GM18507 (cell line): Measurements from ENCODE around the gene RSPH9.
A peak's percentile ranks its signal among the peaks of the same experiment; 100 is the strongest.

Experiments
- DNase-seq: peaks from one replicate; pipeline ENCODE4 v3.0.0; 2011; ENCODE audit warnings: low read depth; ENCODE audit not compliant: insufficient read length; ENCODE audit errors: extremely low spot score
- FAIRE-seq: peaks from 2 replicates; lab custom pipeline; 2011; peaks lifted over from hg19 to GRCh38; lab: Jason Lieb, UNC

Gene RSPH9

GRCh38 chr6:43644940-43645612 is at the start of gene RSPH9:
Gene RSPH9, plus strand, starts transcription at chr6:43645036. Its CDS starts 63 bp downstream, at chr6:43645099.
- peak; percentile 62 for FAIRE-seq
- DNase-seq = no peak

- no peak for DNase-seq
- no peak for FAIRE-seq
Observed at GRCh38 chr6:43600595-43600994, 44.2 kb upstream of the RSPH9 start.

- FAIRE-seq (no peak), DNase-seq (no peak)
Observed at GRCh38 chr6:43604174-43604573, 40.7 kb upstream of the RSPH9 start.

GRCh38 chr6:43606019-43606418 is 38.8 kb upstream of the RSPH9 start:
- DNase-seq = no peak
- FAIRE-seq = no peak

GRCh38 chr6:43608310-43608763 is 36.5 kb upstream of the RSPH9 start:
- no peak for DNase-seq
- peak; percentile 74 for FAIRE-seq

- FAIRE-seq (no peak), DNase-seq (no peak)
Observed at GRCh38 chr6:43608807-43609206, 36.0 kb upstream of the RSPH9 start.

GRCh38 chr6:43609402-43609801 is 35.4 kb upstream of the RSPH9 start:
- DNase-seq (no peak), FAIRE-seq (no peak)

- DNase-seq (no peak), FAIRE-seq (no peak)
Observed at GRCh38 chr6:43610431-43610830, 34.4 kb upstream of the RSPH9 start.

GRCh38 chr6:43613721-43614395 is 31.0 kb upstream of the RSPH9 start:
- no peak for DNase-seq
- FAIRE-seq = no peak

- FAIRE-seq (no peak), DNase-seq (no peak)
Observed at GRCh38 chr6:43614396-43614730, 30.5 kb upstream of the RSPH9 start.

GRCh38 chr6:43616725-43617472 is 27.9 kb upstream of the RSPH9 start:
- FAIRE-seq (no peak), DNase-seq (no peak)

- FAIRE-seq = no peak
- no peak for DNase-seq
Observed at GRCh38 chr6:43621078-43621835, 23.6 kb upstream of the RSPH9 start.

GRCh38 chr6:43621836-43622180 is 23.0 kb upstream of the RSPH9 start:
- no peak for FAIRE-seq
- no peak for DNase-seq

- no peak for FAIRE-seq
Observed at GRCh38 chr6:43622541-43622940, 22.3 kb upstream of the RSPH9 start.

GRCh38 chr6:43623880-43624785 is 20.7 kb upstream of the RSPH9 start:
- no peak for DNase-seq
- FAIRE-seq = no peak

More at GRCh38 chr6:43622541-43622940, 22.3 kb upstream of the RSPH9 start:
- no peak for DNase-seq

GRCh38 chr6:43624786-43625288 is 20.0 kb upstream of the RSPH9 start:
- FAIRE-seq (no peak), DNase-seq (no peak)

GRCh38 chr6:43625393-43625992 is 19.3 kb upstream of the RSPH9 start:
- DNase-seq = no peak
- no peak for FAIRE-seq

GRCh38 chr6:43627008-43627825 is 17.6 kb upstream of the RSPH9 start:
- DNase-seq (no peak), FAIRE-seq (no peak)
